IPS DF 6.9 (cell line): ENCODE data around the gene RBFOX2.
A peak's percentile ranks its signal among the peaks of the same experiment; 100 is the strongest.

Experiments
- DNase-seq: peaks from one replicate; pipeline ENCODE4 v3.0.0-alpha.2; 2013; ENCODE audit warnings: low read depth, low spot score
- H3K27ac ChIP-seq: one replicate; pipeline ENCODE4 v1.5.1; 2013; ENCODE audit warnings: low read length, control low read depth
- H3K27me3 ChIP-seq: 2 replicates; pipeline ENCODE4 v1.6.1; 2013; ENCODE audit warnings: mild to moderate bottlenecking, low read length; ENCODE audit not compliant: control insufficient read depth, insufficient read depth
- H3K36me3 ChIP-seq: 2 replicates; pipeline ENCODE4 v1.6.1; 2013; ENCODE audit warnings: low read length; ENCODE audit not compliant: control insufficient read depth, insufficient read depth
- H3K4me1 ChIP-seq: 2 replicates; pipeline ENCODE4 v1.6.1; 2013; ENCODE audit warnings: low read length; ENCODE audit not compliant: control insufficient read depth, insufficient read depth
- H3K4me3 ChIP-seq: 2 replicates; pipeline ENCODE4 v1.5.1; 2013; ENCODE audit warnings: mild to moderate bottlenecking, low read length
- H3K9me3 ChIP-seq: 2 replicates; pipeline ENCODE4 v1.6.1; 2013; ENCODE audit warnings: low read length, inconsistent platforms; ENCODE audit not compliant: control insufficient read depth, insufficient read depth
- WGBS: extraction: QIAGEN DNeasy Blood & Tissue Kit; methylation state at CpG from one replicate; pipeline ENCODE4 v1.1.7; 2013; ENCODE audit warnings: mixed read lengths, missing lambda C conversion rate; ENCODE audit not compliant: insufficient read length, insufficient coverage; 5-methylcytosine and 5-hydroxymethylcytosine counted together

The RBFOX2 gene

GRCh38 chr22:36042240-36042639, 13.6 kb upstream of the RBFOX2 start:
- no peak overlapping the region for H3K27ac ChIP-seq
- H3K4me1 ChIP-seq = no peaks in the 10 kb centered on the region
- no peaks in the 10 kb centered on the region for H3K27me3 ChIP-seq
- H3K9me3 ChIP-seq = no peaks in the 10 kb centered on the region
- H3K36me3 ChIP-seq = no peaks in the 10 kb centered on the region
- WGBS = no CpG with 5 or more reads among the region's 5 CpGs
- no peak overlapping the region for H3K4me3 ChIP-seq
- DNase-seq = no peak

GRCh38 chr22:36039125-36039524, 10.5 kb upstream of the RBFOX2 start:
- no CpG with 5 or more reads among the region's 3 CpGs for WGBS
- no peak overlapping the region for H3K27ac ChIP-seq
- no peaks in the 10 kb centered on the region for H3K36me3 ChIP-seq
- no peaks in the 10 kb centered on the region for H3K27me3 ChIP-seq
- no peak for DNase-seq
- H3K4me1 ChIP-seq = 0 out of 2 replicates have a peak, but pooled peaks cover 2% of the 10 kb centered on the region
- H3K9me3 ChIP-seq = no peaks in the 10 kb centered on the region
- no peak overlapping the region for H3K4me3 ChIP-seq

DNA sequence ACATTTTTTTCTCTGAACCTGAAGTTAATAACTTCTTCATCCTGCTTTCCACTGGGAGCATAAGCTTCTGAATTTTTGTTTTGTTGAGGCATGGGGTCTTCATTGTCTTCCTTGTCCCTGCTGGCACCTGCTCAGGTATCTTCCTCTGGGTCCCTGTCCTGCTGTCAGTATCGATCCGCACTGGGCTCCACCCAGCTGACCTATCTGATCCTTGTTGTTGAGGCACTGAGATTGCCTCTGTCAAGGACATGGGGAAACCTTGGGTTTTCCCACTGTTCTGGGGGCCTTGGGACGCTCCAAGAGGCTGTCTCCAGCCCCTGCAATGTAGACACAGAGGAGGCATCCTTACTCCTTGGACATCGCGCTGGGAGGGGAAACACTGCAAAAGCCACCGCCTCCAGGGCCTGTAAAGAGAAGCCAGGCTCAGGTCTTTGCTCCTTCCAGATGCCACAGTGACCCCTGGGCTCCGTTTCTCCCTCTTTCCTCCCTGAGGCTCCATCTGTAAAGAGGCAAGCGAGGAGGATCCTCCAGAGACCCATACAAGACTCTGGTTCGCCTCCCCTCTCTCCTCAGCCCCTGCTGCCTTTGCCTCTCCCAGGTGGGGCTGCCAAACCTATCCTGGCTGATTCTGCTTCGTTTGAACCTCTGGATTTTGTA, 8.6 kb upstream of the RBFOX2 start:
- no peak for DNase-seq
- H3K27ac ChIP-seq = no peak overlapping the region
- WGBS = no CpG with 5 or more reads among the region's 10 CpGs
- H3K4me1 ChIP-seq = 0 out of 2 replicates have a peak, but pooled peaks cover 2% of the 10 kb centered on the region
- no peaks in the 10 kb centered on the region for H3K9me3 ChIP-seq
- no peaks in the 10 kb centered on the region for H3K36me3 ChIP-seq
- no peaks in the 10 kb centered on the region for H3K27me3 ChIP-seq
- no peak overlapping the region for H3K4me3 ChIP-seq

- Histone ChIP-seq H3K4me1 (0 out of 2 replicates have a peak, but pooled peaks cover 2% of the 10 kb centered on the region), H3K36me3 (no peaks in the 10 kb centered on the region), H3K9me3 (no peaks in the 10 kb centered on the region), H3K27me3 (no peaks in the 10 kb centered on the region), H3K27ac (no peak overlapping the region), H3K4me3 (no peak overlapping the region)
- WGBS = no CpG with 5 or more reads among the region's 6 CpGs
- DNase-seq = no peak
Observed at GRCh38 chr22:36036167-36036624, 7.6 kb upstream of the RBFOX2 start.

DNA sequence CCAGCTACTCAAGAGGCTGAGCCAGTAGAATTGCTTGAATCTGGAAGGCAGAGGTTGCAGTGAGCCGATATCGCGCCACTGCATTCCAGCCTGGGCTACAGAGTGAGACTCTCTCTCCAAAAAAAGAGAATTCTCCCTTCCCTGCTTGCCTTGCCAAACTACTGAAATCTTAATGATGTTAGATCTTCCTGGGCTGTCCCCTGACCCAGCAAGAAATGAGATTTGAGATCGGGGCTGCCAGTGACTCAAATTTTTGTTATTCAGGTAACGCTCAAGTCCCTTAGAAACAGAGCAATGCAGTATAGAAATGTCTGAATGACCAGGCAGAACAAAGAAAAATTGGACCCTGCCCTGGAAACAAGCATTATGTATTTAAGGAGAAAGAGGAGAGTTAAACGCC, 4.0 kb upstream of the RBFOX2 start:
- DNase-seq = no peak
- Histone ChIP-seq H3K9me3 (no peaks in the 10 kb centered on the region), H3K4me3 (no peak overlapping the region), H3K27ac (no peak overlapping the region), H3K36me3 (no peaks in the 10 kb centered on the region), H3K4me1 (0 out of 2 replicates have a peak, but pooled peaks cover 2% of the 10 kb centered on the region), H3K27me3 (no peaks in the 10 kb centered on the region)
- no CpG with 5 or more reads among the region's 6 CpGs for WGBS

DNA sequence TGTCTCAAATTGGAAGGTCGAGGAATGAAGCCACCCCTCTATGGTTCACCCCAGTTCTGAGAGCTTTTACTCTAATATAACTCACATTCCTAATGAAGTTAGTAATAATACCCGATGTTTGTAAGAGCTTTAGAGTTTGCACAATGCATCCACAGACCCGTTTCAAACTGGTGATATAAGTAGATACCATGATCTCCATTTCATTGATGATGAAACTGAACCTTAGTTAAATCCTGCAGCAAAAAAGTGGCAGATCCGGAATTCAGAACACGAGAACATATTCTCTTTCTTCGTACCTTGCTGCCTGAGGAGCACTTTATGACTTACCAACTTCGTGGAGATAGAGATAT, 757 bp upstream of the RBFOX2 start:
- WGBS = no CpG with 5 or more reads among the region's 7 CpGs
- H3K27me3 ChIP-seq = no peaks in the 10 kb centered on the region
- no peak overlapping the region for H3K27ac ChIP-seq
- no peaks in the 10 kb centered on the region for H3K36me3 ChIP-seq
- no peak for DNase-seq
- H3K4me3 ChIP-seq = no peak overlapping the region; the same call in 1 of the 2 replicates
- H3K4me1 ChIP-seq = peaks cover 3% of the 10 kb centered on the region; the same call in 1 of the 2 replicates
- no peaks in the 10 kb centered on the region for H3K9me3 ChIP-seq

DNA sequence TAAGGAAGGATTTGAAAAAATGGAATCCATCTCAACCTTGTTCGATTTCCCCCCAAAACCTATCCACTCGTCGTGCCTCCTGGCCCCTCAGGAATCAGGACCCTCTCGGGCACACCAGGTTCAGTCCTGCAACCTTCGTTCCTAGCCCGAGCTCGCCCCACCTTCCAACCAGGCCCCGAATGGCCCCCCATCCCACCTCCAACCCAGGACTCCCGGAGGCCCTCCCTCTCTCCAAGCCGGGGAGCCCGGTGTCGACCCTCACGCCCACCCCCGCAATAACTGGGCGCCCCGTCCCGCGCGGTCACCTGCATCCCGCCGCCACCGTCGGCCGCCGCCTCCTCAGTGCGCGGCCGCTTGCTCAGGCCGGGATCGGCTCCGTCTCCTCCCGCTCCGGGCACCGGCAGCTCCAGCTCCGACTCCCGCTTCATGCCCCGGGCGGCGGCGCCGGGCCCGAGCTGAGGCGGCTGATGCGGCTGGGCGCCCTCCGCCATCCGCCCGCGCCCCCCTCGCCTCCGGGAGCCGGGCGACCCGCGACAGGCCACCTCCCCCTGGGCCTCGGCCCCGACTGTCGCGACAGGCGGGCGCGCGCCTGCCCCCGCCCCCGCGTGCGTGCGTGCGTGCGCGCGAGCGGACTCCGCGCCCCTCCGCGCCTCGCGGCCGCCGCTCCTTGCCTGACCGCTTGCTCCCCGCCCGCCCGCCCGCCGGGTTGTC, 534 bp downstream of the RBFOX2 start:
- H3K9me3 ChIP-seq = no peaks in the 10 kb centered on the region
- H3K36me3 ChIP-seq = no peaks in the 10 kb centered on the region
- peaks cover 3% of the 10 kb centered on the region; the same call in 1 of the 2 replicates for H3K4me1 ChIP-seq
- H3K4me3 ChIP-seq = peak overlapping the region; percentile 81
- H3K27ac ChIP-seq = no peak overlapping the region
- no peak for DNase-seq
- WGBS = no CpG with 5 or more reads among the region's 87 CpGs
- no peaks in the 10 kb centered on the region for H3K27me3 ChIP-seq

GRCh38 chr22:36027579-36027934, 1.1 kb downstream of the RBFOX2 start:
- no peaks in the 10 kb centered on the region for H3K36me3 ChIP-seq
- H3K27ac ChIP-seq = no peak overlapping the region
- no peaks in the 10 kb centered on the region for H3K27me3 ChIP-seq
- DNase-seq = no peak
- no peaks in the 10 kb centered on the region for H3K9me3 ChIP-seq
- H3K4me3 ChIP-seq = peak overlapping the region; percentile 81; the same call in 1 of the 2 replicates
- H3K4me1 ChIP-seq = peaks cover 5% of the 10 kb centered on the region
- no CpG with 5 or more reads among the region's 7 CpGs for WGBS

- no peak for DNase-seq
- H3K27ac ChIP-seq = no peak overlapping the region
- H3K4me3 ChIP-seq = no peak overlapping the region
- no peaks in the 10 kb centered on the region for H3K27me3 ChIP-seq
- no peaks in the 10 kb centered on the region for H3K9me3 ChIP-seq
- peaks cover 6% of the 10 kb centered on the region for H3K4me1 ChIP-seq
- no peaks in the 10 kb centered on the region for H3K36me3 ChIP-seq
Observed at GRCh38 chr22:36026741-36027140, 1.9 kb downstream of the RBFOX2 start.

- Histone ChIP-seq H3K36me3 (no peaks in the 10 kb centered on the region), H3K27ac (no peak overlapping the region), H3K4me1 (peaks cover 6% of the 10 kb centered on the region), H3K27me3 (no peaks in the 10 kb centered on the region), H3K4me3 (no peak overlapping the region), H3K9me3 (no peaks in the 10 kb centered on the region)
- no peak for DNase-seq
Observed at GRCh38 chr22:36022697-36023096, 5.9 kb downstream of the RBFOX2 start.

DNA sequence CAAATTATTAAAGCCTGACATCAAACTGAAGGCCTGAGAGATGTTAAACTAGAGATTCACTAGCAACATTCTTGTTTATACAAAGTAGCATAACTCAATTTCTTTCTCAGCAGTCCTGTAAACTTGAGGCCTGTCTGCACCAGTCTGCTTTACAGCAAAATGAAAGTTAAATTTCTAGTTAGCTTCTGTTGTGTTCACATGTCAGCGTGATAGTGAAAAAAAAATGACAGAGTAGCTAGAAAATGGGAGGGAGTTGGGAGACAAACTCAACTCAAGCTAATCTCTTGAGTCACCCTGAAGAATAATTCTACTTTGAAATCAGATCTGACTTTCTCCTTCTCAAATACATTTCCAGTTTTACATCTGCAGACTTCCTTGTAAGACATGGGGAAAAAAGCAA, 6.5 kb downstream of the RBFOX2 start:
- Histone ChIP-seq H3K36me3 (no peaks in the 10 kb centered on the region), H3K27ac (no peak overlapping the region), H3K4me3 (no peak overlapping the region), H3K27me3 (no peaks in the 10 kb centered on the region), H3K9me3 (no peaks in the 10 kb centered on the region), H3K4me1 (peaks cover 6% of the 10 kb centered on the region)
- WGBS = no CpG with 5 or more reads among the region's 1 CpG
- DNase-seq = no peak
